ENCODE measurements around the gene ALPK3.

Gene ALPK3

GRCh38 chr15:84922530-84922929, 105.4 kb downstream of the ALPK3 start:
- DNase-seq (ENCODE audit: low read depth in 2 of 2) = no peak

All from fibroblast of skin of left biceps (primary cell).